Stimulated activated CD4-positive, alpha-beta T cell treated with anti-CD3 and anti-CD28 coated beads, Interleukin-1b, Interleukin-23, amount 100 ng/mL, for 4 hours (primary cell): ENCODE measurements around the gene OR2S2.
"Not testable (repeated sequence)": the region's sequence is repeated elsewhere in the genome, so short reads cannot be mapped to it uniquely, and the experiment has no call there.

ENCODE experiments used
- DNase-seq, 2 donors: peaks; one replicate each; pipeline ENCODE4 v3.0.0-alpha.2; 2020; ENCODE audit warnings: low read depth in 2 of 2

OR2S2 gene

GRCh38 chr9:35958104-35958837 lies at the start of gene OR2S2:
OR2S2 (minus strand) TSS chr9:35958154; CDS start chr9:35958098, 56 bp downstream.
- DNase-seq, result no peak

- DNase-seq, result no peak
These were observed 49.4 kb upstream of the OR2S2 start for GRCh38 chr9:36007316-36007708.

GRCh38 chr9:36006549-36007315 lies 48.8 kb upstream of the OR2S2 start:
- DNase-seq, result no peak

- no peak for DNase-seq
These were observed 47.9 kb upstream of the OR2S2 start for GRCh38 chr9:36005891-36006290.

- no peak for DNase-seq
These were observed 40.4 kb upstream of the OR2S2 start for GRCh38 chr9:35998333-35998732.

GRCh38 chr9:35997016-35997415 lies 39.1 kb upstream of the OR2S2 start:
- DNase-seq, result not testable (repeated sequence)

- no peak for DNase-seq
These were observed 38.5 kb upstream of the OR2S2 start for GRCh38 chr9:35996358-35996970.

- no peak for DNase-seq
These were observed 37.0 kb upstream of the OR2S2 start for GRCh38 chr9:35994959-35995358.

GRCh38 chr9:35993976-35994720 lies 36.2 kb upstream of the OR2S2 start:
- DNase-seq, result no peak

- not testable (repeated sequence) for DNase-seq
These were observed 35.2 kb upstream of the OR2S2 start for GRCh38 chr9:35993136-35993535.

GRCh38 chr9:35990155-35990554 lies 32.2 kb upstream of the OR2S2 start:
- DNase-seq, result no peak

GRCh38 chr9:35984021-35984420 lies 26.1 kb upstream of the OR2S2 start:
- DNase-seq, result no peak

GRCh38 chr9:35981699-35982098 lies 23.7 kb upstream of the OR2S2 start:
- no peak for DNase-seq

GRCh38 chr9:35980289-35981011 lies 22.5 kb upstream of the OR2S2 start:
- DNase-seq, result no peak

- no peak for DNase-seq
These were observed 20.8 kb upstream of the OR2S2 start for GRCh38 chr9:35978792-35979191.

- no peak for DNase-seq
These were observed 18.8 kb upstream of the OR2S2 start for GRCh38 chr9:35976726-35977125.

GRCh38 chr9:35974800-35975199 lies 16.8 kb upstream of the OR2S2 start:
- no peak for DNase-seq

- DNase-seq, result peak; percentile 25 to 32
These were observed 14.1 kb upstream of the OR2S2 start for GRCh38 chr9:35972093-35972492.

- DNase-seq, result no peak
These were observed 9.1 kb upstream of the OR2S2 start for GRCh38 chr9:35967042-35967441.

- DNase-seq, result no peak
These were observed 8.5 kb upstream of the OR2S2 start for GRCh38 chr9:35966433-35966832.

GRCh38 chr9:35965011-35965410 lies 7.1 kb upstream of the OR2S2 start:
- no peak for DNase-seq
